ENCODE measurements around the gene ADCK1. TPM values are rescaled to one million over a fixed set of nuclear protein-coding genes. Genes with fewer than 3 reads are reported as not detected.

The ADCK1 gene
- total RNA-seq, 2 experiments from 2014 or later: 7.5 to 9.6 TPM

DNA sequence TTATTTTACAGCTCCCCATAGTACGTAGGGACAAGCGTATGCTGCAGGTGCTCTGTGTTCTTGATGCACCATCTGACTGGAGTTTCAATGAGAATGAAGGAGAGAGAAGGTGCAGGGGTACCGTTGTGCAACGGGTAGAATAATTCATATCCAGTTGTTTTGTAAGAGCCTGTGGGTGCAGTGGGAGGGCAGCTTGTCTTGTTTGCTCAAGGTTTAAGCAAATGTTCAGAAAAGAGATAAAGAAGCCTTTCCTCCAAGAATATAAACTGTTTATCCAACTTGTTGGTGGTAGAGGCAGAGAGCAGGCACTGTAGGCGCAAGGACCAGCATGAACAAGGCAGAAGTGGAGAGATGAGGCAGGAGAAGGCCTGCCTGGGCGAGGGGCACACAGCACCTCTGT lies 64.2 kb downstream of the ADCK1 start:
- H3K79me2 ChIP-seq (ENCODE audit: insufficient read depth, low read depth, low read length): no peaks in the 10 kb centered on the region
- H3K4me2 ChIP-seq (ENCODE audit: low read length): no peak overlapping the region
- no TSS peak for BruUV-seq (replicated peaks)
- H3K36me3 ChIP-seq (ENCODE audit: insufficient read depth, low read length): no peaks in the 10 kb centered on the region
- no peak overlapping the region for H3K27ac ChIP-seq (ENCODE audit: low read depth, low read length, poor library complexity, severe bottlenecking)
- H3K4me1 ChIP-seq (ENCODE audit: insufficient read depth, low read length, poor library complexity, severe bottlenecking): no peaks in the 10 kb centered on the region
- H3K9me3 ChIP-seq (ENCODE audit: low read length): no peaks in the 10 kb centered on the region
- CTCF ChIA-PET (ENCODE audit: unreplicated experiment): no interaction called here
- H4K20me1 ChIP-seq (ENCODE audit: insufficient read depth, low read length): no peaks in the 10 kb centered on the region
- POLR2A ChIA-PET: interaction anchor here (0.6 kb wide), 1 partner anchor 37 kb away, joined by 4 read pairs; no protein-coding TSS in a partner anchor
- no peak overlapping the region for H2AFZ ChIP-seq (ENCODE audit: low read length)
- no peak for DNase-seq (ENCODE audit: low spot score)
- intact Hi-C loops (cut with micrococcal nuclease; ENCODE audit: unreplicated experiment): loop anchor here (5.0 to 10.0 kb wide), 2 partner anchors 701 to 733 kb away; no protein-coding TSS in a partner anchor
- TF ChIP-seq, protein P1, sequence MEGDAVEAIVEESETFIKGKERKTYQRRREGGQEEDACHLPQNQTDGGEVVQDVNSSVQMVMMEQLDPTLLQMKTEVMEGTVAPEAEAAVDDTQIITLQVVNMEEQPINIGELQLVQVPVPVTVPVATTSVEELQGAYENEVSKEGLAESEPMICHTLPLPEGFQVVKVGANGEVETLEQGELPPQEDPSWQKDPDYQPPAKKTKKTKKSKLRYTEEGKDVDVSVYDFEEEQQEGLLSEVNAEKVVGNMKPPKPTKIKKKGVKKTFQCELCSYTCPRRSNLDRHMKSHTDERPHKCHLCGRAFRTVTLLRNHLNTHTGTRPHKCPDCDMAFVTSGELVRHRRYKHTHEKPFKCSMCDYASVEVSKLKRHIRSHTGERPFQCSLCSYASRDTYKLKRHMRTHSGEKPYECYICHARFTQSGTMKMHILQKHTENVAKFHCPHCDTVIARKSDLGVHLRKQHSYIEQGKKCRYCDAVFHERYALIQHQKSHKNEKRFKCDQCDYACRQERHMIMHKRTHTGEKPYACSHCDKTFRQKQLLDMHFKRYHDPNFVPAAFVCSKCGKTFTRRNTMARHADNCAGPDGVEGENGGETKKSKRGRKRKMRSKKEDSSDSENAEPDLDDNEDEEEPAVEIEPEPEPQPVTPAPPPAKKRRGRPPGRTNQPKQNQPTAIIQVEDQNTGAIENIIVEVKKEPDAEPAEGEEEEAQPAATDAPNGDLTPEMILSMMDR (conservative IDR thresholded peaks at IDR 0.05; ENCODE audit: low read length): no peak
- TF ChIP-seq EZH2phosphoT487 (IDR thresholded peaks at IDR 0.05; ENCODE audit: borderline replicate concordance, low read depth, low read length): no peak
- no peaks in the 10 kb centered on the region for H3K9me2 ChIP-seq (ENCODE audit: insufficient read depth, low read length)
- no peak overlapping the region for H3K4me3 ChIP-seq (ENCODE audit: low read depth, low read length, poor library complexity, severe bottlenecking)

DNA sequence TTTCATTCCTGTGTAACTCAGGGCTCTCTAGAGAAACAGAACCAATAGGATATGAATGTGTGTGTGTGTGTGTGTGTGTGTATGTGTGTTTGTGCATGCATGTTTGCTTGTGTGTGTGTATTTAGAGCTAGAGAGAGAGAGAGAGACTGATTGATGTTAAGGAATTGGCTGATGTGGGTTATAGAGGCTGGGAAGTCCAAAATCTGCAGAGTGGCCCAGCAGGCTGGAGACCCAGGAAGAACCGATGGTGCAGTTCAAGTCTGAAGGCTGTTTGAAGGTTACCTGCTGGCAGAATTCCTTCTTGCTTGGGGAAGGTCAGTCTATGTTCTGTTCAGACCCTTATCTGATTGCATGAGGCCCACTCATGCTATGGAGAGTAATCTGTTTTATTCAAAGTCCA lies 64.7 kb downstream of the ADCK1 start:
- DNase-seq (ENCODE audit: low spot score): no peak
- Histone ChIP-seq H4K20me1 (ENCODE audit: insufficient read depth, low read length) (no peaks in the 10 kb centered on the region), H3K4me1 (ENCODE audit: insufficient read depth, low read length, poor library complexity, severe bottlenecking) (no peaks in the 10 kb centered on the region), H3K4me2 (ENCODE audit: low read length) (no peak overlapping the region), H3K79me2 (ENCODE audit: insufficient read depth, low read depth, low read length) (no peaks in the 10 kb centered on the region), H3K9me2 (ENCODE audit: insufficient read depth, low read length) (no peaks in the 10 kb centered on the region), H3K27ac (ENCODE audit: low read depth, low read length, poor library complexity, severe bottlenecking) (no peak overlapping the region), H3K4me3 (ENCODE audit: low read depth, low read length, poor library complexity, severe bottlenecking) (no peak overlapping the region), H3K36me3 (ENCODE audit: insufficient read depth, low read length) (no peaks in the 10 kb centered on the region), H2AFZ (ENCODE audit: low read length) (no peak overlapping the region), H3K9me3 (ENCODE audit: low read length) (no peaks in the 10 kb centered on the region)
- CTCF ChIA-PET (ENCODE audit: unreplicated experiment): no interaction called here
- POLR2A ChIA-PET: interaction anchor here (0.6 to 0.7 kb wide), 2 partner anchors 38 to 135 kb away, joined by 3 to 4 read pairs; no protein-coding TSS in a partner anchor
- TF ChIP-seq EZH2phosphoT487 (IDR thresholded peaks at IDR 0.05; ENCODE audit: borderline replicate concordance, low read depth, low read length): no peak
- TF ChIP-seq, protein P1 (conservative IDR thresholded peaks at IDR 0.05; ENCODE audit: low read length): no peak
- BruUV-seq (replicated peaks): no TSS peak
- intact Hi-C loops (cut with micrococcal nuclease; ENCODE audit: unreplicated experiment): loop anchor here (5.0 to 10.0 kb wide), 2 partner anchors 700 to 733 kb away; no protein-coding TSS in a partner anchor

GRCh38 chr14:77865455-77865854 lies 65.5 kb downstream of the ADCK1 start:
- no peak for DNase-seq (ENCODE audit: low spot score)
- TF ChIP-seq, protein P1 (conservative IDR thresholded peaks at IDR 0.05; ENCODE audit: low read length): no peak
- TF ChIP-seq EZH2phosphoT487 (IDR thresholded peaks at IDR 0.05; ENCODE audit: borderline replicate concordance, low read depth, low read length): no peak
- no peak overlapping the region for H3K27ac ChIP-seq (ENCODE audit: low read depth, low read length, poor library complexity, severe bottlenecking)
- BruUV-seq (replicated peaks): no TSS peak
- intact Hi-C loops (cut with micrococcal nuclease; ENCODE audit: unreplicated experiment): loop anchor here (10.0 kb wide), 1 partner anchor 699 kb away; no protein-coding TSS in a partner anchor
- no peak overlapping the region for H2AFZ ChIP-seq (ENCODE audit: low read length)
- H4K20me1 ChIP-seq (ENCODE audit: insufficient read depth, low read length): no peaks in the 10 kb centered on the region
- no peaks in the 10 kb centered on the region for H3K9me3 ChIP-seq (ENCODE audit: low read length)
- no peak overlapping the region for H3K4me2 ChIP-seq (ENCODE audit: low read length)
- H3K79me2 ChIP-seq (ENCODE audit: insufficient read depth, low read depth, low read length): no peaks in the 10 kb centered on the region
- H3K4me1 ChIP-seq (ENCODE audit: insufficient read depth, low read length, poor library complexity, severe bottlenecking): no peaks in the 10 kb centered on the region
- H3K9me2 ChIP-seq (ENCODE audit: insufficient read depth, low read length): no peaks in the 10 kb centered on the region
- ChIA-PET CTCF (ENCODE audit: unreplicated experiment) (no interaction called here), POLR2A (no interaction called here)
- H3K4me3 ChIP-seq (ENCODE audit: low read depth, low read length, poor library complexity, severe bottlenecking): no peak overlapping the region
- H3K36me3 ChIP-seq (ENCODE audit: insufficient read depth, low read length): no peaks in the 10 kb centered on the region
